ENCODE results near the gene MORN2. TPM values are rescaled to one million over a fixed set of nuclear protein-coding genes. Genes with fewer than 3 reads are reported as not detected.

The MORN2 gene
- polyA plus RNA-seq, 1 donor from 2014 or later = 116 TPM

GRCh38 chr2:38863061-38863695, 12.6 kb upstream of the MORN2 start:
- no peaks in the 10 kb centered on the region for H3K9me2 ChIP-seq (ENCODE audit: insufficient read depth, low read length)
- H3K36me3 ChIP-seq (ENCODE audit: insufficient read depth, low read length) = peaks cover 21% of the 10 kb centered on the region
- no peaks in the 10 kb centered on the region for H4K20me1 ChIP-seq (ENCODE audit: insufficient read depth)
- H3K9me3 ChIP-seq (ENCODE audit: low read length) = no peaks in the 10 kb centered on the region
- no peaks in the 10 kb centered on the region for H3F3A ChIP-seq (ENCODE audit: insufficient read depth, low read length, poor library complexity, severe bottlenecking)
- H3K4me2 ChIP-seq (ENCODE audit: low read length) = no peak overlapping the region
- H2AFZ ChIP-seq (ENCODE audit: low read depth, low read length) = no peak overlapping the region
- no peaks in the 10 kb centered on the region for H3K27me3 ChIP-seq (ENCODE audit: insufficient read depth, low read depth, low read length)
- TF ChIP-seq TAF1 (IDR thresholded peaks at IDR 0.05; ENCODE audit: low read depth) (no peak), REST (IDR thresholded peaks at IDR 0.05; ENCODE audit: borderline replicate concordance) (no peak), RAD21 (conservative IDR thresholded peaks at IDR 0.05) (no peak), SMC3 (conservative IDR thresholded peaks at IDR 0.05; ENCODE audit: poor library complexity) (no peak), POLR2AphosphoS5 (IDR thresholded peaks at IDR 0.05) (no peak), EZH2 (IDR thresholded peaks at IDR 0.05; ENCODE audit: borderline replicate concordance, insufficient read depth, low read length, poor library complexity, severe bottlenecking) (no peak), CTCF (IDR thresholded peaks at IDR 0.05; ENCODE audit: poor library complexity, severe bottlenecking) (no peak), EP300 (conservative IDR thresholded peaks at IDR 0.05; ENCODE audit: poor library complexity, severe bottlenecking) (no peak), MXI1 (conservative IDR thresholded peaks at IDR 0.05; ENCODE audit: poor library complexity, severe bottlenecking) (no peak)
- H3K4me3 ChIP-seq (ENCODE audit: low read length) = no peak overlapping the region
- H3K79me2 ChIP-seq (replicated peaks; ENCODE audit: insufficient read depth, low read length) = peaks cover under 1% of the 10 kb centered on the region
- no peak overlapping the region for H3K27ac ChIP-seq (ENCODE audit: low read length)
- H3K9ac ChIP-seq (ENCODE audit: low read length) = no peak overlapping the region

DNA sequence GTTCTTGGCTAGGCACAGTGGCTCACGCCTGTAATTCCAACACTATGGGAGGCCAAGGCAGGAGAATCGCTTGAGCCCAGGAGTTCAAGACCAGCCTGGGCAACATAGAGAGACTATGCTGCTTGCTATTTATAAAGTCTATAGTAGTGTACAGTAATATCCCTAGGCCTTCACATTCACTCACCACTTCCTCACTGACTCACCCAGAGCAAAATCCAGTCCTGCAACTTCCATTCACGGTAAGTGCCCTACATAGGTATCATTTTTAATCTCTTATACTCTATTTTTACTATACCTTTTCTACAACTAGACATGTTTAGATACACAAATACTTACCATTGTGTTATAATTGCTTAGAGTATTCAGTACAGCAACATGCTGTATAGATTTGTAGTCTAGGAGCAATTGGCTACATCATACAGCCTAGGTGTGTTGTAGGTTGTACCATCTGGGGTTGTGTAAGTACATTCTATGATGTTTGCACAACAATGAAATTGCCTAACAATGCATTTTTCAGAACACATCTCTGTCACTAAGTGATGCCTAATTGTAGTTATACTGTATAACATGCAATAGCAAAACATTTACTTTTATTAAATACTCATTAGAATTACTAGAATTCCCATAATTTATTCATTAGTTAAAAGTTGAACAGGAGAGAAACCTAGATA, 8.9 kb upstream of the MORN2 start:
- H3K79me2 ChIP-seq (replicated peaks; ENCODE audit: insufficient read depth, low read length) = peaks cover 30% of the 10 kb centered on the region
- H3K4me2 ChIP-seq (ENCODE audit: low read length) = no peak overlapping the region
- TF ChIP-seq POLR2AphosphoS5 (IDR thresholded peaks at IDR 0.05) (no peak), SMC3 (conservative IDR thresholded peaks at IDR 0.05; ENCODE audit: poor library complexity) (no peak), MXI1 (conservative IDR thresholded peaks at IDR 0.05; ENCODE audit: poor library complexity, severe bottlenecking) (no peak), EZH2 (IDR thresholded peaks at IDR 0.05; ENCODE audit: borderline replicate concordance, insufficient read depth, low read length, poor library complexity, severe bottlenecking) (no peak), REST (IDR thresholded peaks at IDR 0.05; ENCODE audit: borderline replicate concordance) (no peak)
- no peaks in the 10 kb centered on the region for H3F3A ChIP-seq (ENCODE audit: insufficient read depth, low read length, poor library complexity, severe bottlenecking)
- H3K36me3 ChIP-seq (ENCODE audit: insufficient read depth, low read length) = peaks cover 16% of the 10 kb centered on the region
- no peak overlapping the region for H2AFZ ChIP-seq (ENCODE audit: low read depth, low read length)
- H3K9ac ChIP-seq (ENCODE audit: low read length) = no peak overlapping the region
- H3K27me3 ChIP-seq (ENCODE audit: insufficient read depth, low read depth, low read length) = no peaks in the 10 kb centered on the region
- no peak overlapping the region for H3K4me3 ChIP-seq (ENCODE audit: low read length)
- no peaks in the 10 kb centered on the region for H3K9me2 ChIP-seq (ENCODE audit: insufficient read depth, low read length)
- H4K20me1 ChIP-seq (ENCODE audit: insufficient read depth) = no peaks in the 10 kb centered on the region
- H3K27ac ChIP-seq (ENCODE audit: low read length) = no peak overlapping the region
- no peaks in the 10 kb centered on the region for H3K9me3 ChIP-seq (ENCODE audit: low read length)
